Gastrocnemius medialis (tissue), 4 donors: ENCODE data around the gene SUSD3. TPM values are rescaled to one million over a fixed set of nuclear protein-coding genes. Genes with fewer than 3 reads are reported as not detected.
A peak's percentile ranks its signal among the peaks of the same experiment; 100 is the strongest.

Experiments used
- ATAC-seq, 2 donors: fragments of 150-250 bp; one replicate each; pipeline ENCODE4 v1.9.1; 2016
- DNase-seq, 2 donors: peaks; one replicate each; pipeline ENCODE4 v3.0.0-alpha.2; 2019
- H3K27ac ChIP-seq, 4 donors: fragments of 200-600 bp; sonication (generic); 1 replicate in 1 of 4; 2 replicates in 3 of 4; pipeline ENCODE4 v1.5.1; 2016 to 2018; ENCODE audit warnings: mild to moderate bottlenecking in 2 of 4, moderate library complexity in 1 of 4
- H3K27me3 ChIP-seq, 3 donors: fragments of 200-600 bp; sonication (generic) in 2 of 3; 1 replicate in 1 of 3; 2 replicates in 2 of 3; pipeline versions ENCODE4 v1.5.1 to v1.6.0; 2016 to 2019; ENCODE audit warnings: mild to moderate bottlenecking in 1 of 3, moderate library complexity in 1 of 3
- H3K36me3 ChIP-seq, 2 donors: fragments of 200-600 bp; sonication (generic) in 1 of 2; one replicate each; pipeline ENCODE4 v1.5.1; 2017 to 2018
- H3K4me1 ChIP-seq, 2 donors: fragments of 200-600 bp; sonication (generic) in 1 of 2; one replicate each; pipeline ENCODE4 v1.5.1; 2016 to 2017; ENCODE audit warnings: mild to moderate bottlenecking in 2 of 2
- H3K4me3 ChIP-seq, 4 donors: fragments of 200-600 bp; sonication (generic) in 3 of 4; 1 replicate in 1 of 4; 2 replicates in 3 of 4; pipeline ENCODE4 v1.5.1; 2016 to 2019; ENCODE audit warnings: mild to moderate bottlenecking in 2 of 4
- H3K9me3 ChIP-seq, 3 donors: fragments of 200-600 bp; sonication (generic) in 2 of 3; 1 replicate in 1 of 3; 2 replicates in 2 of 3; pipeline ENCODE4 v1.5.1; 2016 to 2019
- POLR2A ChIP-seq, 2 donors: fragments of 450-650 bp; IDR thresholded peaks; one replicate each; pipeline ENCODE4 v1.6.1; 2017; ENCODE audit warnings: antibody characterized with exemption in 2 of 2, mild to moderate bottlenecking in 2 of 2, moderate library complexity in 2 of 2
- in situ Hi-C, 4 donors: fragments of 200-750 bp; cut with MboI; loops; one replicate each; pipeline versions ENCODE4 v1.15.0 to v1.8.0; 2017; ENCODE audit warnings: low sequenced_read_pairs in 4 of 4
- intact Hi-C: fragments of 100-400 bp; cut with DNase I; formaldehyde crosslinking; loops from one replicate; pipeline ENCODE4 v1.15.1; 2023; ENCODE audit warnings: low total_unique reads
- total RNA-seq, 4 donors: library from RNA; depleted of rRNA; stranded (reverse); fragments of >200 nt; gene quantifications; one replicate each; pipeline versions ENCODE4 v1.1.0 to v1.2.3, GENCODE V29; 2016
- TF ChIP-seq, protein P1 (sequence below), 5 experiments: fragments of 450-650 bp in 3 of 5; fragments of 200-600 bp in 2 of 5; sonication (generic) in 2 of 5; IDR thresholded peaks in 4 of 5; conservative IDR thresholded peaks in 1 of 5; 1 replicate in 4 of 5; 2 replicates in 1 of 5; pipeline ENCODE4 v1.5.1; 2016 to 2019; ENCODE audit warnings: antibody characterized with exemption in 5 of 5, mild to moderate bottlenecking in 3 of 5, moderate library complexity in 3 of 5

Gene SUSD3
- total RNA-seq, 4 donors from 2014 or later, result 0.51 to 0.61 TPM; not detected in 2

DNA sequence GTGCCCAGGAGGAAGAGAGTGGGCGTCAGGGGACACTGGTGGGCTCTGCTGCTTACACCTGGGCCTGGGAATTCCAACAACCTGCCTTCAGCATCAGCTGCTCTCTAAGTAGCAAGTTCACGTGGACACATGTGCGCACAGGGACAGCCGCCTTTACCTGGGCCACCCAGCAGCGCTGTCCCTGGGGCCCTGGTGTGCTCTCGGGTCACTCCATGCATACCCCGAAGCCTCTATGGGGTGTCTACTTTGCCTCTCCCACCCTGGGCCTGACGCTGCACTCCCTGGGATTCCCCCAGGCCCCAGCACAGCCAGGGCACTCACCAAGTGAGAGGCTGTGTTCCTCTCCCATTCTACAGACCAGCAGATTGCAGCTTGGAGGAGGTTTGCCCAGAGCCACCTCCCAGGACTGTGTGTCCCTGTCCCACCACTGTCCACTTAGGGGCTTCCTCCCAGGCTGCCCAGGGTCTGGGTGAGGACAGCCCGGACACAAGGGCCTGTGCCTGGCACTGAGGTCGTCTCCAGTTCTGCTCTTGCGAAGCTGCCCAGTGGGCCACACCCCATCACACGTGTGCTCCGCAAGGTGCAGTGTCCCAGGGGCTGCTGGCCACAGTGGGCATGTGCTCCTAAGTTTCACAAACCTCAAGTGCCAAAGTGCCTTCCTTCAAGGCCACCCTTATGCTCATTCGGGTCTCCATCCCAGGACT lies 69.7 kb downstream of the SUSD3 start:
- no peak overlapping the region for H3K4me3 ChIP-seq
- H3K4me1 ChIP-seq, result peaks cover 63 to 69% of the 10 kb centered on the region in 2 donors
- ATAC-seq (peak in 1 of 2 donors; percentile 21), DNase-seq (peak in 1 of 2 donors; percentile 37)
- in situ Hi-C loops, result no loop called here
- no peaks in the 10 kb centered on the region for H3K27me3 ChIP-seq
- peaks cover 0 to 17% of the 10 kb centered on the region in 2 donors for H3K36me3 ChIP-seq
- intact Hi-C loops, result no loop called here
- TF ChIP-seq, protein P1, sequence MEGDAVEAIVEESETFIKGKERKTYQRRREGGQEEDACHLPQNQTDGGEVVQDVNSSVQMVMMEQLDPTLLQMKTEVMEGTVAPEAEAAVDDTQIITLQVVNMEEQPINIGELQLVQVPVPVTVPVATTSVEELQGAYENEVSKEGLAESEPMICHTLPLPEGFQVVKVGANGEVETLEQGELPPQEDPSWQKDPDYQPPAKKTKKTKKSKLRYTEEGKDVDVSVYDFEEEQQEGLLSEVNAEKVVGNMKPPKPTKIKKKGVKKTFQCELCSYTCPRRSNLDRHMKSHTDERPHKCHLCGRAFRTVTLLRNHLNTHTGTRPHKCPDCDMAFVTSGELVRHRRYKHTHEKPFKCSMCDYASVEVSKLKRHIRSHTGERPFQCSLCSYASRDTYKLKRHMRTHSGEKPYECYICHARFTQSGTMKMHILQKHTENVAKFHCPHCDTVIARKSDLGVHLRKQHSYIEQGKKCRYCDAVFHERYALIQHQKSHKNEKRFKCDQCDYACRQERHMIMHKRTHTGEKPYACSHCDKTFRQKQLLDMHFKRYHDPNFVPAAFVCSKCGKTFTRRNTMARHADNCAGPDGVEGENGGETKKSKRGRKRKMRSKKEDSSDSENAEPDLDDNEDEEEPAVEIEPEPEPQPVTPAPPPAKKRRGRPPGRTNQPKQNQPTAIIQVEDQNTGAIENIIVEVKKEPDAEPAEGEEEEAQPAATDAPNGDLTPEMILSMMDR (IDR thresholded peaks at IDR 0.05 in 4 of 5, conservative IDR thresholded peaks at IDR 0.05 in 1 of 5), result no peak
- TF ChIP-seq POLR2A (IDR thresholded peaks at IDR 0.05), result no peak
- no peaks in the 10 kb centered on the region for H3K9me3 ChIP-seq
- peak overlapping the region; percentile 34 to 98 (median 84) for H3K27ac ChIP-seq

DNA sequence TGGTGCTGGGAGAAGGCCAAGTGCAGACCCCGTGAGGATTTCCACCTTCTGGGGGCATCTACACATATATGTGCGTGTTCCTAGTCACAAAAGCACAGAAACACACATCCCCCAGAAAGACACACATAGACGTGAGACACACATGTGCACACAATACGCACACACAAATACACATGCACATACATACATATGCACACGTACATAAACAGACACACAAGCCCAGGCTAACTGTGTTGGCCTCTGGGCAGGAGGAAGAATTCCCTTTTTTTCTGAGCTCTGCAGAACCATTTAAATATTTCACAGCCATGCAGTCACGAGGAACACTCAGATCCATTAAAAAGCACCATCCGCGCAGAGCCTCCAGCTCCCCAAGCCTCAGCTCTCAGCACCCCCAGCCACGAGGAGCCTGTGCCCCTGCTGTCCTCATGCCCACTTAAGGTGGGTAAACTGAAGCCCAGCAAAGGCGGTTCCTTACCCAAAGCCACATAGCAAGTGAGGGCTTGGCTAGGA lies 70.3 kb downstream of the SUSD3 start:
- intact Hi-C loops (no loop called here), in situ Hi-C loops (no loop called here)
- no peaks in the 10 kb centered on the region for H3K9me3 ChIP-seq
- H3K4me1 ChIP-seq, result peaks cover 66 to 72% of the 10 kb centered on the region in 2 donors
- peak overlapping the region; percentile 34 to 98 (median 84) for H3K27ac ChIP-seq
- peaks cover 0 to 12% of the 10 kb centered on the region in 2 donors for H3K36me3 ChIP-seq
- DNase-seq (no peak), ATAC-seq (no peak)
- H3K4me3 ChIP-seq, result no peak overlapping the region
- no peaks in the 10 kb centered on the region for H3K27me3 ChIP-seq
- TF ChIP-seq, protein P1 (IDR thresholded peaks at IDR 0.05 in 4 of 5, conservative IDR thresholded peaks at IDR 0.05 in 1 of 5), result no peak
- TF ChIP-seq POLR2A (IDR thresholded peaks at IDR 0.05), result no peak

DNA sequence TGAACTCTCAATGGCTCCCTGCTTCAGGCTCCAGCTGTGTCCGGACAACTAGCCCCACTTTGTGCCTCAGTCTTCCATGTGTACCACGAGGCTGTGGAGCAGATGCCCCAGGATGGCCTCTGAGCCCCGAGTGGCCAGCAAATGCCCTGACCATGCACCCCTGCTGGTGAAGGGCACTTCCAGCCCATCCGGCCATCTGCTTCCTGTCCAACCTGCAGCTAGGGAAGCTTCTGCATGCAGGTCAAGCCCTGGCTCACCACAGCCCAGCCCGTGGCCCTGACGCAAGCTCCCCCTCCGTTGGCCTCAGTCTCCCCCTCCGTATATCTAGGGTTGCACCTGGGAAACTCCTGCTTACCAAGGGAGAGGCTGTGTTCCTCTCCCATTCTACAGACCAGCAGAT lies 70.8 kb downstream of the SUSD3 start:
- DNase-seq (no peak), ATAC-seq (no peak)
- in situ Hi-C loops (no loop called here), intact Hi-C loops (no loop called here)
- H3K4me3 ChIP-seq, result no peak overlapping the region
- no peaks in the 10 kb centered on the region for H3K9me3 ChIP-seq
- TF ChIP-seq POLR2A (IDR thresholded peaks at IDR 0.05), result no peak
- TF ChIP-seq, protein P1 (IDR thresholded peaks at IDR 0.05 in 4 of 5, conservative IDR thresholded peaks at IDR 0.05 in 1 of 5), result no peak
- peaks cover 66 to 72% of the 10 kb centered on the region in 2 donors for H3K4me1 ChIP-seq
- peak overlapping the region; percentile 34 to 98 (median 95) for H3K27ac ChIP-seq
- no peaks in the 10 kb centered on the region for H3K27me3 ChIP-seq
- H3K36me3 ChIP-seq, result peaks cover 0 to 6% of the 10 kb centered on the region in 2 donors

DNA sequence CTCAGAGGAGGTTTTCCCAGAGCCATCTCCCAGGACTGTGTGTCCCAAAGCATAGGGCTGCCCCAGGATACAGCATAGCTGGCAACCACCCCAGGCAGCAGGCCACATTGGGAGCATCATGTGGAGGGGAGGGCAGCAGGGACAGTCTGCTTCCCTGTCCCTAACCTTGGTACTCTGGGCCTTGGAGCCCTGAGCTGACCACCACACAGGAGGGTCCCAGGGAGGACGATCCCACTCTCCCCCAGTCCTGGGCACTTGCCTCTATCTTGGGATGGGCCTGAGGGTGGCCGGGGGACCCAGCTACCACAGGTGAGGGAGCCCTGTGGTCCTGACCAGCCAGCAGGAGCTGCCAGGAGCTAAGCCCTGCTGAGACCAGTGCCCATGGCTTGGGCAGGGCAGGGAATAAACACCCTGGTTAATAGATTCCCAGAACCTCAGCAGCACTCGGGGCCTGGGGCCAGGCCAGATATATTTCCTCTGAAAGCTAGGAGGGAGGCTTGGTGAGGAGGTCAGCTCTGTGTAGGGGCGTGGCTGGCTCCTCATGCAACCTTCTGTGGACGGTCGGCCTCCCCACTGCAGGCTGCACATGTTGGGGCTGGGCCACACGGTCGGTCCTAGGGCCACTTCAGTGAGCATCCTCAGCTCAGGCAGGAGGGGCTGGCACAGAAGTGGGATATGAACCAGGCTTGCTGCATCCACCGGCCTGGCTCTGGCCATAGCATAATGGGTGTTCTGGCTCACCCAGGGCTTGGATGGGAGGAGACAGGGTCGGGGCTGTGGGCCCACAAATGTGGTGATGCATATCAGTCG lies 71.4 kb downstream of the SUSD3 start:
- TF ChIP-seq, protein P1 (IDR thresholded peaks at IDR 0.05 in 4 of 5, conservative IDR thresholded peaks at IDR 0.05 in 1 of 5), result no peak
- intact Hi-C loops (loop anchor here (2.0 to 5.0 kb wide), 2 partner anchors 21 to 33 kb away; partner anchors contain the start of gene CARD19), in situ Hi-C loops (no loop called here)
- Histone ChIP-seq H3K27me3 (no peaks in the 10 kb centered on the region), H3K4me3 (no peak overlapping the region), H3K27ac (peak overlapping the region; percentile 61 to 98 (median 95)), H3K9me3 (no peaks in the 10 kb centered on the region), H3K36me3 (peaks cover 0 to 1% of the 10 kb centered on the region in 2 donors), H3K4me1 (peaks cover 70 to 79% of the 10 kb centered on the region in 2 donors)
- ATAC-seq (no peak), DNase-seq (peak in 1 of 2 donors; percentile 62)
